Cortex of kidney (tissue), 1 donor: ENCODE measurements around the gene ADCY5.

Experiments
- DNase-seq: peaks from one replicate; lab custom pipeline; 2025; lab: John Stamatoyannopoulos, UW

ADCY5 gene

DNA sequence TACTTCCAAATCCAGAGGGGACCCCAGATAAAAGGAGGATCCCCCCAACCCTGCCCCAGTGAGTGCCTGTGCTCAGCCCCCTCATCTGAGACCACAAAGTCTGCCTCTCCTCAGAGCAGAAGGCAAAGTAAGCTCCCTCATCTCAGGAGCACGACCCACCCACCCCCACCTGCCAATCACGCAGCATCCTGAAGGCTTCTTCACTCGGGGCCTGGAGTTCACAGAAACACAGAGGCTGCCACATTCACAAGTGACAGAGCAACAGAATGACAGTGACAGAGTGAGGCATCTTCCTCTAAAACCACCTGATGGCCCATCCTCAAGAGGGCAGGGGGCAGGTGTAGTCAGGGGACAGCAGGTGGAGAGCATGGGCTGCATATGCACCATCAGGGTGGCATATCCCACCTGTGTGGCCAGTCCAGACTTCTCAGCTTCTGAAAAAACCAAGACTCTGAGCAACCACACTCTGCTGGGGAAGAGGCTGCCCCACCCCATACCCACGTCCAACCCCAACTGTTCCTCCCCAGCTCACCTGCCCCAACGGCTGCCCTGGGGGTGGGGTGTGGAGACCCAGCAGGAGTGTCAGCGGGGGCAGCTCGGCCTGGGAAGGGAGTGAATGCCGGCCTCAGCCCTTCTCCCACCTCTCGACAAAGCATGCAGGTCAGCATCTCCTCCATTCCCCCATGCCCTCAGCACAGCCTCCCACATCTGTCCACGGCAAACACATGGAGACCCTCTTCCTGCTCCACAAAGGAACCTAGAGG lies 19.3 kb downstream of the ADCY5 start:
- no peak for DNase-seq

DNA sequence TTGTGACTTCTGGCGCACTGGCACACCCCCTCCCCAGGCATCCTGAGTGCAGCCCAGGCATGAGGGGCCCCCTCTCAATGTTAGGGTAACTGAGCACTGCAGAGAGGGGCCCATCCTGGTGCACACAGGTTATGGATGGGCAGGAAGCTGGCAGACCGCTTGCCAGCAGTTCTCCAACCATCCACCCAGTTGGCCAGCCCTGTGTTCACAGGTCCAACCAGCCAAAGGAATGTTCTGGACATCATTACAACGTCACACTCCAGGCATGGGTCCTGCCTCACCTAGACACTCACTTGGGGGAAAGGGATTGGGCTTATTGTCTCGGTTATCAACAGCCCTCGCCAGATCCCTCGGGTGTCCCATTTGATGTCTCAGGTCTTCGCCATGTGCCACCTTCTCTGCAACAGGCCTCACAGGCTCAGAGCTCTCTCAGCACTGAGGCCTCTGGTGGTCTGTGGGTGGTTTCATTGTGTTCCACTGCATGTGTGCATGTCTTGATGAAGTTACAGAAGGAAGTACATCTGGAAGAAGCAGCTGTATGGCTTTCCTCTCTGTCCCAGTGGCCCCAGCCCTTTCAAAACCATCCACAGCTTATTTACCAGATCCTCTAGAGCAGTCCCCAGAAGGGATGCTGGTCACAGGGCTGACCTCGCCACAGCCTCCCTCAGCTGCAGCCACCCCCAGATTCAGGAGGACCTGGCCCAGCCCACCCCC lies 23.7 kb downstream of the ADCY5 start:
- no peak for DNase-seq

DNA sequence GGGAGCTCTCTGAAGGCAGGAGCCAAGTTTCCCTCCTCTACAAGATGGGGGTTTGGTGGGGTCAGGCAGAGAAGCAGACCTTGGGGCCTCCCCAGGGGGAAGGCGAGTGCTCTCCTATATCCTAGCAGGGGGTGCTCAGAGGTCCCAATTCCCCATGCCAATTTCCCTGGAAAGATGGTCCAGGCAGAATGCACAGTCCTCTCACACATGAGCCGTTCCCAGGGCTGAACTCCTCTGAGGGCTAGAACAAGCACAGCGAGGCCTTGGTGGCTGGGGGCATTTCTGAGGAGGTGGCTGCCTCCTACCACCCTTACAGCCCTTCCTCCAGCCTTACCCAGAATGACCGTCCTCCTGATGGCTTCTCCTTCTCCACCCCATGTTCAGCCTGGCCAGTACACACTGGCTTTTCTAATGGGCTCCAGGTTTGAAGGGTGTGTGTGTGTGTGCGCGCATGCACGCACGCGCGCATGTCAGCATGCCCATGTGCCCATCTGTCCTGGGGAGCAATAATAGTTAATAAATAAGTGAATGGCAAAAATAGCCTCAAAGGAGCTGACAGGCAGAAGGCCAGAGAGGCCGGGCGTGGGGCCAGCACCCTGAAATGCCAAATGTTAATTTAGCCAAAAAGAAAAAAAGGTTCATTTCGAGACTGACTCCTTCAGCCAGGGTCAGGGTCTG lies 24.4 kb downstream of the ADCY5 start:
- no peak for DNase-seq

DNA sequence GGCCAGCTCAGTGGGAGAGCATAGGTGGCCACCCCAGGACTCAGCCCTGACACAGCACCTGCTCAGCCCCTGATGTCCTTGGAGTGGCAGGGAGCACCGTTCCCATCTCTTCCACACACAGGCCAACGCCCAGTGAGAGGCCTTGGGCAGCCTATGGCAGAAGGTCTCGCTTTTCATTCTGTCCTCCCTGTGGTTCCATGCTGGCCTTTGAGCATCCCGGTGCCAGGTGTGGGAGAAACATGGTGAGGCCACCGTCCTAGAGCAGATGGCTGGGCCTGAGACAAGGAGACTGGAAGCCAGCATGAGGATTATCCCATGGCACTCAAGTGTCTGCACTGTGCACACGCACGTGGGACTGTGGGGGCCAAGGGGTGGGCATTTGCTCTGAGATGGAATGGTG lies 25.1 kb downstream of the ADCY5 start:
- no peak for DNase-seq

DNA sequence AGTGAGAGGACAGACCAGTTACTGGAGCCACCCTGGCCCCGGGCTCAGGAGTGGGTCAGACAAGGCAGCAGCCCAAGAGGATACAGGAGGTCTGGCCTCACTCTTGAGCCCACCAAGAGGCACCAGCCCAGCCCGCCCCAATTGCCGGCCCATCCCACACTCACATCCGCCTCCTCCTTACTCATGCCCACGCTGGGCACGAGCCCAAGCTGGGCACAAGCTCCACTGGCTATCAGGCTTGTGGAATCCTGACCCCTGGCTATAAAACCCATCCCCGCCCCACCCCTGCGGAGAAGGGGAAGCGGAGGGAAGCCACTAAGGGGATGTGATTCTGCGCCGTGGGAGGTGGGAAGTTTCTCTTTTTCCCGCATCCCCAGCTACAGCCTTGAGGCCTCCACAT lies 25.9 kb downstream of the ADCY5 start:
- DNase-seq, result no peak

DNA sequence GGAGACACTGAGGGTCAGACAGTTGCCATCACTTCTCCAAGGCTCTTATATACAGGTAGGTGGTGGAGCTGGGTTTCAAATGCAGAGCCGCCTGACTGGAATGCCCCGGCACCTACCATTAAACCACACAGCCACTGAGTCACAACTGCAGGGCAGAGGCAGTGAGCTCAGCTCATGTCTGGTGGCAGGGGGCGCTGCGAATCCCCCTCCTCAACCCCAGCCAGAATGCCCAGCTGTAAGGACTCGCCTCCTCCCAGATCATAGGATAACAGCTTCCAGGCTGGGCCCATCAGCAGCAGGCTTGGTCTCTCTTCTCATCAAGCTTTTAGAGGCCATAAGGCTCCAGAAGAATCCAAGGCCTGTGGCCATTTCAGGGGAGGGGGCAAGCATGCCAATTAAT lies 26.4 kb downstream of the ADCY5 start:
- no peak for DNase-seq

DNA sequence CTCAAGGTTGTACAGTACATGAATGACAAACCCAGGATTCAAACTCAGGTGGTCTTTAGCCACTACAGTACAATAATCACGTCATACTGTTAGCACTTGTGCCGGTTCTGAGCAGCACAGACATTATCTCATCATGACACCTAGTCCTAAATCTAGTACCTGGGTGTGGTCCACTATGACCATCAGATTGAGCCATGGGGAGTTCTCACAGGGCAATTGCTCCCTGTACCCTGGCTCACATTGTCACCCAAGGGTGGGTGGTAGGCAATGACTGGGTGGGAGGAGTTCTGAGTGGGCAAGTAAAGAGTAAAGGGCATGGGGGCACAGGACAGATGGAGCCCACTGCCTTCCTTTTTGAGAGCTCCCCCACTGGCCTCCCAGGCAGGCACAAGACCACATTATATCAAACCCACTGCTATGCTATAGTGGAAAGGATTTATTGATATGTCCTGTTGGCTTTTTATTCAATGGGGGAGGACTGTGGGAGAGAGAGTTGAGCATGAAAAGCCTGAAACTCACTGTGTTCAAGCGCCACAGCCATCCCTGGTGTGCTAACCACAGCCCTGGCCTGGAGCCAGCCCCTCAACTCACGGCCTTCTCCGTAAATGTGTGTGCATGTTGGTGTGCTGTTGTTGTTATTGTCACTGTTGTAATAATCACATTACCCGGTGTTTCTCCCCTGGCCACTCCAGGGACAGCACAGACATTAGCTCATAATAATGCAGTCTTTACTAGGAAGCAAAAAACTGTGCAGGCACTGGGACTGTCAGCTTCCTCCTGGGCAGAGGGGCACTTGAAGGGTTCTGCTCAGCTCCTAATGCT lies 27.3 kb downstream of the ADCY5 start:
- no peak for DNase-seq

DNA sequence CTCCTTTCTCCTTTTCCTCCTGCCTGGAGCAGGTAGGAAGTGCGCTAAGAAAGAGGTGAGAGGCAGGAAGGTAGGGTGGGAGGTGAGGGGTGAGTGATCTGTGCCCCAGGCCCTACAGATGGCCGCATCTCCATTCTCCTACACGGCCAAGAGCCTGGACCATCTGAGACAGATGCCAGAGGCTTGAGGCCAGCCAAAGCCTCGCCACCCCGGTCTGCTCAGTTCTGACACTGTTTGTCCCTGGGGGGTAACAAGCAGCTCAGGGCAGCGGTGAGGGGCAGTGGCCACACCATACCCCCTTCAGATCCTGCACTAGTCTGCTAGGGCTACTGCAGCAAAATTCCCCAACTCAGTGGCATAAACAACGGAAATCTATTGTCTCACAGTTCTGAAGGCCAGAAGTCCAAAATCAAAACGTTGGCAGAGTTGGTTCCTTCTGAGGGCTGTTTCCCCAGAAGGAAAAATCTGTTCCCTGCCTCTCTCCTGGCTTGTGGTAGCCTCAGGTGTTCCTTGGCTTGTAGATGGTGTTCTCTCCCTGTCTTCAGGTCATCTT lies 28.4 kb downstream of the ADCY5 start:
- DNase-seq, result no peak

DNA sequence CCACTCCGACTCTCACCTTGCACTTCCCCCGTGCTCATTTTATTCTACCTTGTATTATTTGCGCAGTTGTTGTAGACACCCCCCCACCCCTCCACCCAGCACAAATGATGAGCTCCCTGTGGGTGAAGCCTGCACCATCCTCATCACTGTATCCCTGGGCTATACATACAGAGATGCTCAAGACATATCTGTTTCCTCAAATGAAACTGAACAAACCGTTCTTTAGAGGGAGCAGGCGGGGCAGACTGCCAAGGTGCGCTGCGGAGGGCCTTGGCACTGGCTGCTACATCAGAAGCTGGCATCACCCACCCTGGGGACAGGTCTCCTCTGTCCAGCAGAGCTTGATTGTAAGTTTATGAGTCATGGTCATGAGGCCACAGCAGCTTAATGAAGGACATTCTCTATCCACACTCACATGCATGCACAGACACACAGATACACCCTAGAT lies 29.0 kb downstream of the ADCY5 start:
- DNase-seq, result no peak

DNA sequence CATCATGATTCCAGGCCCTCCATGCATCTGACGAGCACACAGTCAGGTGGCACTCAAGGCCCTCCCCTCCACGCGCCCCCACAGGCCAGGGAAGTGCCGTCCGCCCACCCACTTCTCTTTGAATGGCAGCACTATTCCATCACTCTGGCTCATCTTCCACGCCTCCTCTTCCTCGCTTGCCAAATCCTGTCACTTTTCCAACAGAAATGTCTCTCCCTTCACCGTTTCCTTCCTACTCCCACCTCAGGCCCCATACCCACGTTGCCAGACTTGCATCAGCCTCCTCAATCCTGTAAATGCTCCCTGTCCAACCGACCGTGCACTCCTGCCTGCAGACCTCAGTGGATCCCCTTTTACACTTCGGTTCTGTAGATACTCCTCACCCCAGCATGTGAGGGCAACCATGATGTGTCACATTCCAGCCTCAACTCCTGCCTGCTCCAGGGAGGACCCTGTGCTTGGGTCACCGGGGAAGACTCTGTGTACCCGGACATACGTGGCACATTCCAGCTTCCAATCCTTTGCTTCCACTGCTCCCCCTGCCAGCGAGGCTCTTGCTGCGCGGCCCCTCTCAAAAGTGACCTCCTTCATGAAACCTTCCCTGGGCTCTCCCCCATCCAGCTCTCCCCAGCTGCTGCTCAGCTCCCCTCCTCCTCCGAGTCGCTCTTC lies 29.6 kb downstream of the ADCY5 start:
- no peak for DNase-seq

DNA sequence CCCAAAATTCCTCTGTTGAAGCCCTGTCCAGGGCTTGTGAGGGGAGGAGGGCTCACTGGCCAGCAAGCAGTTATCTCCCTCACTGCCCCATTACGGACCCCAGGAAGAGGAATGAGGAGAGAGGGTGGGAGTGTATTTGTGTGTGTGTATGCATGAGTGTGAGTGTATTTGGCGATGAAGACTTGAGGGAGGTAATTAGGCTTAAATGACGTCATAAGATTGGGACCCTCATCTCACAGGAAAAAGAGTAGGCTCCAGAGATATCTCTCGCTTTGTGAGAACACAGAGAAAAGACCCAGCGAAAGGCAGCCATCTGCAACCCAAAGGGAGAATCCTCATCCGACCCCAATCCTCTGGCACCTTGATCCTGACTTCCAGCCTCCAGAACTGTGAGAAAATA lies 32.2 kb downstream of the ADCY5 start:
- no peak for DNase-seq

DNA sequence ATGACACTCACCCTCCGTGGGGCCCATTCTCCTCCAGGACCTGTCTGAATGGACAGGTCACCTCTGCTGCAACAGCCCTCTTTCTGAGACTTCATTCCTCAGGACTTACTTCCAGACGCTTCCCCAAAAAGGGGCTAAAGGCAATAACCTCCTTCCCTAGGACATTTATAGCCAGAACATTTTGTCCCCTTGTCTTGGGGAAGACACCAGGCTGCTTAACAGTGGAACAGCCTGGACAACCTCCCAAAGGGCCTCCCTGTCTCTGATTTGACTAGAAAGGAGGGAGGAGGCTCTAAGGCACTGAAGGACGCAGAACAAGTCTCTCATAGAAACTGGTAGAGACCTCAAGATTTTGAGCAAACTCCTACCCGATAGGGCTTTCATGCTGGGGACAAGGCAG lies 32.7 kb downstream of the ADCY5 start:
- no peak for DNase-seq

DNA sequence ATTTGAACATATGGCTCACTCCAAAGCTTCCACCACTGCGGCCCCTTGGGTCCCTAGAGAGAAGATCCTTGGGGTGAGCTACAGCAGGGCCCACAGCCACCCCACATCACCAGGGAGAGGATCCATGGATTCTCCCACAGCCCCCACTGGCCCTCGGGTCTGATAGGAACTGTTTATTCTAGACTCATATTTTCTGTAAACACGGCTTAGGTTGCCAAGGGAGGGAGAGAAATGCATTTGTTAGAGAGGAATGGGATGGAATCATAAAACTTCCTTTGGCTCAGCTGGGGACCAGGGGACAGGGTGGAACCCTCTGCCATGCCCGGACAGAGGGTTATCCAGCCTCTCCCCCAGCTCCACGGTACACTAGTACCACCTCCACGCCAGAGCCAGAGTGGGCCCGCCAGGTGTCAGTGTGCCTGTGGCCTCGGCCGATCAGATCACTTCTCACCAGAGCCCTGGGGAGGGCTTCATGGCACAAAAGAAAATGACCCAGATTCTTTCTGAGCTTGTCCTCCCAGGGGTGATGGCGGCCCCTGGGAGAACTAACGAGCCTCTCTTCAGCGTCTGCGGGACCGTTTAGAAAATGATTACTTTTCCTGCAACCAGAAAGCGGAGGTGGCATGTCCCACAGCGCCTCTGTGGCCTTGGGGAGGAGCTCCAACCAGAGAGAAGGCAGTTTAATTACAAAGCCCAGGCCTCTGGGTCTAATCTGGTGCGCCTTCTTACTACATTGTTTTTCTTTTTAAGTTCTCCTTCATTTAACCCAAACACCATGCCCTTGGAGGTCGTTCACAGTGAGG lies 33.7 kb downstream of the ADCY5 start:
- no peak for DNase-seq

DNA sequence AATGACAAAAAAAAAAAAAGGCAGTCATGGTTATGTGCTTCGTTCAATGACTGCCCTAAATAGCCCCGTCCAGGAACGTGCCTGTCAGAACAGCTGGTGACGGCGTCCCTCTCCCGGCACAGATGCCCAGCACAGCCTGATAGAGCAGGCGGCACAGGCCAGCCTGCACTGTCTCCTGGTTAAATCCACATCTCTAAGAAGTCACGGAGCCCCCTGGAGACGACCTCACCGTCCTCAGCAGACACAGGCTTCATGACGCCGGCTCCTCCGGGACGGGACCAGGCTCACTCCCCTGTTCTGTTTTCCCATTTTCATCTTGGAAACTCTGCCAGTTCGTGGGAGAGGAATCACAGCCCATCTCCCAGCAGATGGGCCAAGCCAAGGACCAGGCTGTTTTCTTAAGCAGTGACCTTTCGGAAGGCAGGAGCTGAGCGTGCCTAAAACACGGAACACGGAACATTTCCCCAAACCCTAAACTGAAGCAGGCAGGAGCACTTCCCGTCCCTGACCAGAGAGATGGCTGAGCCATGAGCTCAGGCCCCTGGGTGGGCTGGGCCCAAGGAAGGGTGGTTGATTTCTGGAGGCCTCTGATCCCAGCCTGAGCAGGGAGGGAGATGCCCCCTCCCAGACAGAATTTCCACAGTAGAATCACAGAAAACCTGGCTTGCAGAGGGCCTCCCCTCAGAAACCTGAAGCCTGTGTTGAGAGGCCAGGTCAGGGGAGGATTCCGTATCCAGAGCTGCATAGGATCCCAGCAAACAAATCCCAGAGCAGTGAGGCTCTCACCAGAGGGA lies 35.9 kb downstream of the ADCY5 start:
- no peak for DNase-seq

DNA sequence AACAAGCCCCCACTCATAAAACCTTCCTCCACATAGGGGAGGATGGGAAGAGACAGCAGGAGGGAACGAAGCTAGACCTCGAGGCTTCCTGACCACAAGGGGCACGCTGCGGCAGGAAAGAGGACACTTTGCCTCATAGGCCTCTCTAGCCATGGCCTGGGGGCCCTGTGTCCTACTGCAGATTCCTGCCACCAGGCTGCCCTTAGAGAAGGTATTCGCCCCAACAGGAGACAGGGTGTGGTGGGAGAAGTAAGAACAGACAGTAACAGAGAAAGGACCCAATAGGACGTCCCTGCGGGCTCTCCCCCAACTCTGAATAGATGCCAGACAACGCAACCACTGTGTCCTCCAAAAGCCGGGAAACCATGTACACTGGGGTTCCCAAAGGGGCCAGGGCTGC lies 36.8 kb downstream of the ADCY5 start:
- DNase-seq, result no peak

DNA sequence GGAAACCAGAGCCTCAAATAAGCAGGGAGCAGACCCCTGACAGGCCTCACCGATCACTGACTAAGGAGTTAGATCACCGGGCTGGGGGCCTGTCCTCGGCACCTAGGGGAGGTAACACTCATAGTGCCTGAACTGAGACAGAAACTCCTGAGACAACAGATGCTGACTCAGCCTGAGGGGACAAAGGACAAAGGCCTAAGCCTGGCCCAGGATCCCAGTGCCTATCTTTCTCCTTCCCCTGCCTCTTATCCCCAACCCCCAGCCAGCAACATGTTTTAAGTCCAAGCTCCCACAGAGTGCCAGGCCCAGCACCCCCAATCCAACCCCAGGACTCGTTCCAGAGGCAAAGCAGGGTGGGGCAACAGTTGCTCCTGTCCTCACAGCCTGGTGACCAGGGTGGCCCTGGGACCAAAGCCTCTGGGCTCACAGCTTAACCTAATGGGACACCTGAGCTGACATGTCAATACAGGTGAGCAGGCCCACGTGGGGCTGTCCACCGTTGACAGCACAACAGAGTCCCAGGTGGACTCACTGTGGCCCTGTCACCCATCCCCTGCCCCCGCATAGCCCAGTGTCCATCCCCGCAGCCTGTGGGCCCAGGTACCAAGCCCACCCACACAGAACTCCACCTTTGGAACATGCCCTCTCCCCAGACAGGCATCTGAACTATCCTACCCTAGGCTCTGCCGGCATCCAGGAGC lies 37.4 kb downstream of the ADCY5 start:
- no peak for DNase-seq

DNA sequence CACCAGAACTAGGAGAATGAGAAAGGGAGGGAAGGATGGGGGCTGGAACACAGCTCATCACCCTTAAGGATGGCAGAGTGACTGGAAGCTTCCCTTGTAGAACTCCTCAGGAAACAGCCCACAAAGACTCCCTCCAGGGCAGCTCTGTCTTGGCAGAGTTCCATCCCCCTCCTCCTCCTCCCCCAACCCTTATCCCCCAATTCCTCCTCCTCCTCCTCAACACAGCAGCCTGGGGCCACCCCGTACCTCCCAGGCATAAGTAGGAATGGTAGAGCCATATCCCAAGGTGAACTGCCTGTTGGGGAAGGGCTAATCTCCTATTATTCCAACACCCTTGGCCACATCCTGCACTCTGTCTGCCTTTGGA lies 38.8 kb downstream of the ADCY5 start:
- no peak for DNase-seq

DNA sequence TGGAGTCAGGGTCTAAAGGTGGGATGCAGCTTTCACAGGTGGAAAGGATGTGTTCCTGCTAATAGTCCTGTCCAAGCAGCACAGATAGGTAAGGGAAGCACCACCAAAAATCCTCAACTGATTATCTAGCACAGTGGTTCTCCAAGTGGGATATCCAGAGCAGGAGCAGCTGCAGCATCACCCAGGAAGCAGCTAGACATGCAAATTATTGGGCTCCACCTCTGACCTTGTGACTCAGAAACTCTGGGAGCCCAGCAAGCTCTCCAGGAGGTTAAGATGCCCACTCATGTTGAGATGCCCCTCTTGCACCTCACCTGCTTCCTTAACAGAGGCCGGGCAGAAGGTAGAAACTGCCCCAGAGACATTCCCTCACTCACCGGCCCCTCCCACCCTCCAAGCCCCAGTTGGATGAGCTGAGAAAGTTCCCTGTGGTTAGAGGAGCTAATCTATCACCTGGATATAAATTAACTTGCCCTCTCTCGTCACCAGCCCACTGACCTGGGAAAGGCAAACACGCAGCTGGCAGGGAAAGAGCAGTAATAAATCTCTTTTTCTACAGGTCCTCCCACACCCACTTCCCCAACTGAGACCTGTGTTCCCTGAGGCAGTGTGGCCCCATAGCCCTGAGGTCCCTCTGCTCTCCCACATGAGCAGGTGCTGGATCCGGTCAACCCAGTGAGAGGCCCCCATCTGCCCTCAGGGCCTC lies 39.3 kb downstream of the ADCY5 start:
- DNase-seq, result no peak
